ENCODE measurements around the gene AGMAT. TPM values are rescaled to one million over a fixed set of nuclear protein-coding genes. Genes with fewer than 3 reads are reported as not detected.
A peak's percentile ranks its signal among the peaks of the same experiment; 100 is the strongest.

AGMAT gene
- total RNA-seq (1 to 10 TPM in 1 of 6 donors, under 1 TPM in 5; 0.43 to 1.0 (median 0.55) TPM), polyA plus RNA-seq (under 1 TPM; 0.28 to 0.30 TPM)

- H3K4me1 ChIP-seq = peaks cover 0 to 3% (median 0%) of the 10 kb centered on the region in 3 donors
- H3K4me3 ChIP-seq = peak within 1 kb of the TSS; percentile 18 to 64 (median 31)
- intact Hi-C loops (cut with DNase I) = no loop called here
- no peaks in the 10 kb centered on the region for H3K27me3 ChIP-seq
- ATAC-seq (peak; percentile 72 to 90 (median 82)), DNase-seq (peak; percentile 17 to 81 (median 40)), FAIRE-seq (no peak)
- H3K27ac ChIP-seq = no peak within 1 kb of the TSS
- 10 to 12% methylated on average over 64 to 68 of the region's 68 CpGs for WGBS, 2 donors
- no peaks in the 10 kb centered on the region for H3K36me3 ChIP-seq
- no peaks in the 10 kb centered on the region for H3K9me3 ChIP-seq
- no peak for TF ChIP-seq CTCF (IDR thresholded peaks at IDR 0.05)
Measured at GRCh38 chr1:15584489-15585363, at the start of gene AGMAT. TSS of gene AGMAT (minus strand) at chr1:15585051. CDS start at chr1:15584967, 84 bp downstream.

GRCh38 chr1:15633756-15634420 lies 49.0 kb upstream of the AGMAT start:
- DNase-seq (no peak), FAIRE-seq (no peak), ATAC-seq (no peak)
- TF ChIP-seq CTCF (IDR thresholded peaks at IDR 0.05) = no peak
- Histone ChIP-seq H3K4me3 (no peak overlapping the region), H3K27me3 (no peaks in the 10 kb centered on the region), H3K36me3 (peaks cover 0 to 53% (median 29%) of the 10 kb centered on the region in 3 donors), H3K4me1 (no peaks in the 10 kb centered on the region), H3K9me3 (no peaks in the 10 kb centered on the region), H3K27ac (no peak overlapping the region)
- intact Hi-C loops (cut with DNase I) = no loop called here
- 96 to 97% methylated on average over 9 of the region's 9 CpGs for WGBS, 2 donors

- intact Hi-C loops (cut with DNase I) = no loop called here
- peaks cover 0 to 10% (median 0%) of the 10 kb centered on the region in 3 donors for H3K36me3 ChIP-seq
- 30 to 40% methylated on average over 1 of the region's 1 CpG for WGBS, 2 donors
Measured at GRCh38 chr1:15628003-15628402, 43.2 kb upstream of the AGMAT start.

GRCh38 chr1:15627343-15627988 lies 42.6 kb upstream of the AGMAT start:
- ATAC-seq = no peak
- TF ChIP-seq CTCF (IDR thresholded peaks at IDR 0.05) = no peak
- H3K36me3 ChIP-seq = peaks cover 0 to 9% (median 0%) of the 10 kb centered on the region in 3 donors
- peaks cover 2 to 17% (median 13%) of the 10 kb centered on the region in 3 donors for H3K4me1 ChIP-seq
- H3K27me3 ChIP-seq = no peaks in the 10 kb centered on the region
- intact Hi-C loops (cut with DNase I) = no loop called here
- no peak for FAIRE-seq
- no peaks in the 10 kb centered on the region for H3K9me3 ChIP-seq
- H3K4me3 ChIP-seq = no peak overlapping the region
- 63 to 69% methylated on average over 4 of the region's 4 CpGs for WGBS, 2 donors
- DNase-seq = no peak
- no peak overlapping the region for H3K27ac ChIP-seq

More at GRCh38 chr1:15628003-15628402, 43.2 kb upstream of the AGMAT start:
- no peaks in the 10 kb centered on the region for H3K9me3 ChIP-seq
- FAIRE-seq (no peak), ATAC-seq (no peak), DNase-seq (no peak)
- peaks cover 2 to 14% (median 10%) of the 10 kb centered on the region in 3 donors for H3K4me1 ChIP-seq
- no peak overlapping the region for H3K27ac ChIP-seq
- no peaks in the 10 kb centered on the region for H3K27me3 ChIP-seq
- TF ChIP-seq CTCF (IDR thresholded peaks at IDR 0.05) = no peak
- no peak overlapping the region for H3K4me3 ChIP-seq
